Progenitor cell of endocrine pancreas (in vitro differentiated cells): Measurements from ENCODE around the gene PLEK2. TPM values are rescaled to one million over a fixed set of nuclear protein-coding genes. Genes with fewer than 3 reads are reported as not detected.

ENCODE experiments used
- DNase-seq: peaks from one replicate; pipeline ENCODE4 v3.0.0; 2021; ENCODE audit warnings: low spot score; ENCODE audit not compliant: unreplicated experiment
- H3K27ac Mint-ChIP-seq: 2 replicates; pipeline ENCODE4 v1.8.0; 2021; ENCODE audit warnings: mild to moderate bottlenecking, moderate library complexity, mixed read lengths
- H3K27me3 Mint-ChIP-seq: 2 replicates; pipeline ENCODE4 v1.8.0; 2021; ENCODE audit warnings: mixed read lengths
- H3K36me3 Mint-ChIP-seq: 2 replicates; pipeline ENCODE4 v1.8.0; 2022; ENCODE audit warnings: mixed read lengths; ENCODE audit not compliant: insufficient read depth
- H3K4me1 Mint-ChIP-seq: 2 replicates; pipeline ENCODE4 v1.8.0; 2021; ENCODE audit warnings: low read depth, mixed read lengths
- H3K4me3 Mint-ChIP-seq: 2 replicates; pipeline ENCODE4 v1.8.0; 2021; ENCODE audit warnings: low read depth, mild to moderate bottlenecking, moderate library complexity, mixed read lengths
- H3K9me3 Mint-ChIP-seq: 2 replicates; pipeline ENCODE4 v1.8.0; 2021; ENCODE audit warnings: low read depth, mixed read lengths
- total RNA-seq: library from RNA; stranded (reverse); gene quantifications from 2 replicates; pipeline ENCODE4 v1.2.1, GENCODE V29; 2021
- TF ChIP-seq, protein P1 (sequence below): fragments of 200-600 bp; sonication (generic); IDR thresholded peaks from one replicate; pipeline ENCODE4 v1.5.0; 2021; ENCODE audit warnings: antibody characterized with exemption, mild to moderate bottlenecking; ENCODE audit not compliant: unreplicated experiment

The PLEK2 gene
- total RNA-seq, 1 donor from 2014 or later: 0.89 TPM

- Mint-ChIP-seq H3K27me3 (no peaks in the 10 kb centered on the region), H3K4me1 (peaks cover 13% of the 10 kb centered on the region), H3K36me3 (no peaks in the 10 kb centered on the region), H3K9me3 (no peaks in the 10 kb centered on the region), H3K27ac (peak overlapping the region; percentile 37), H3K4me3 (no peak overlapping the region)
- peak; percentile 69 for DNase-seq
- TF ChIP-seq, protein P1, sequence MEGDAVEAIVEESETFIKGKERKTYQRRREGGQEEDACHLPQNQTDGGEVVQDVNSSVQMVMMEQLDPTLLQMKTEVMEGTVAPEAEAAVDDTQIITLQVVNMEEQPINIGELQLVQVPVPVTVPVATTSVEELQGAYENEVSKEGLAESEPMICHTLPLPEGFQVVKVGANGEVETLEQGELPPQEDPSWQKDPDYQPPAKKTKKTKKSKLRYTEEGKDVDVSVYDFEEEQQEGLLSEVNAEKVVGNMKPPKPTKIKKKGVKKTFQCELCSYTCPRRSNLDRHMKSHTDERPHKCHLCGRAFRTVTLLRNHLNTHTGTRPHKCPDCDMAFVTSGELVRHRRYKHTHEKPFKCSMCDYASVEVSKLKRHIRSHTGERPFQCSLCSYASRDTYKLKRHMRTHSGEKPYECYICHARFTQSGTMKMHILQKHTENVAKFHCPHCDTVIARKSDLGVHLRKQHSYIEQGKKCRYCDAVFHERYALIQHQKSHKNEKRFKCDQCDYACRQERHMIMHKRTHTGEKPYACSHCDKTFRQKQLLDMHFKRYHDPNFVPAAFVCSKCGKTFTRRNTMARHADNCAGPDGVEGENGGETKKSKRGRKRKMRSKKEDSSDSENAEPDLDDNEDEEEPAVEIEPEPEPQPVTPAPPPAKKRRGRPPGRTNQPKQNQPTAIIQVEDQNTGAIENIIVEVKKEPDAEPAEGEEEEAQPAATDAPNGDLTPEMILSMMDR: peak; percentile 90
Observed at GRCh38 chr14:67426983-67427606, 15.1 kb upstream of the PLEK2 start.

DNA sequence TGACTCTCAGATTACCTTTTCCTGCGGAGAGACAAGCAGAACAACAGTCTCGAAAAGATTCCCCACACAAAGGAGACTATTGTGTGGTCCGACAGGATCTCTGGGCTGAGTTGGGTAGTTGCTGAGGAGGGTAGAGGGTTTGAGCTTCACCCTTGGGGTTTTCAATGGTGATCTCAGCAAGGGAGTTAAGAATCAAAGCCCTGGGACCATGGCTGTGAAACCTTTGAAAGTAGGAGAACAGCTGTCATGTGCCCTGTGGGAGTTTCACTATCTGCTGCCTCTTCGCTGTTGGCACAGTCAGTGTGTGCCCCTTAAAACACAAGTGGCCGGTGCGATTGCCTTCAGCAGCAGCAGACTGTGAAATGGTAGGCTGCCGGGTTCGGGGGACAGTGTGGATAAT is 14.2 kb upstream of the PLEK2 start:
- DNase-seq: no peak
- Mint-ChIP-seq H3K9me3 (no peaks in the 10 kb centered on the region), H3K27ac (no peak overlapping the region), H3K36me3 (no peaks in the 10 kb centered on the region), H3K4me3 (no peak overlapping the region), H3K4me1 (peaks cover 11% of the 10 kb centered on the region), H3K27me3 (no peaks in the 10 kb centered on the region)
- TF ChIP-seq, protein P1: no peak

DNA sequence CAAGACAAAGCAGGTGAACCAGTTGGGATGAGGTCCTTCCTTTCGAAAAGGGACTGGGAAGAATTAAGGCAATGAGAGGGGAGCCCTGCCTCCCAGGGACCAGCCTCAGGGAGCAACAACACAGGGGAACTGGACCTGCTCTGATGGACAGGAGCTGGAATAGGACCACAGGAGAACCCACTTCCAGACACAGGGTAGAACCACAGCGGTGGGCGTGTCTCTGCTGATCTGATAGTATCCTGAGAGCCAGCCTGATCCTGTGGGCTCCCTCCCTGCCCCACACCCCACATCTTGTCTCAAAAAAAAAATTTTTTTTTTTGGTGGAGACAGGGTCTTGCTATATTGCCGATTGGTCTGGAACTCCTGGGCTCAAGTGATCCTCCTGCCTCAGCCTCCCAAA is 13.6 kb upstream of the PLEK2 start:
- Mint-ChIP-seq H3K27ac (no peak overlapping the region), H3K4me3 (no peak overlapping the region)

DNA sequence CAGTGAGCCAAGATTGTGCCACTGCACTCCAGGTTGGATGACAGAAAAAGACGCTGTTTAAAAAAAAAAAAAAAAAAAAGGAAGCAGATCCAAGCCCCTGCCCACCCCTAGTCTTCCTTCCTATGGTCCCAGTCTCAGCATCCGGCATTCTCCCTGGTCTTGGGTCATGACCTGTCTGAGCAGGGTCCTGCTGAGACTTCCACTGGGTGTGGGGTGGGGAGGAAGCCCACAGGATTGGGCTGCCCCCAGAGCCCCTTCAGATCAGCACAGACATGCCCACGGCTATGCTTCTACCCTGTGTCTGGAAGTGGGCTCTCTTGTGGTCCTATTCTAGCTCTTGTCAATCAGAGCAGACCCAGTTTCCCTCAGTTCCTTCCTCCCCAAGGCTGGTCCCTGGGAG is 12.6 kb upstream of the PLEK2 start:
- no peaks in the 10 kb centered on the region for H3K9me3 Mint-ChIP-seq
- no peak overlapping the region for H3K4me3 Mint-ChIP-seq
- H3K4me1 Mint-ChIP-seq: peaks cover 11% of the 10 kb centered on the region
- no peak for DNase-seq
- H3K27me3 Mint-ChIP-seq: no peaks in the 10 kb centered on the region
- H3K36me3 Mint-ChIP-seq: no peaks in the 10 kb centered on the region
- H3K27ac Mint-ChIP-seq: no peak overlapping the region
- TF ChIP-seq, protein P1: no peak

More for the DNA sequence above, 13.6 kb upstream of the PLEK2 start:
- H3K36me3 Mint-ChIP-seq: no peaks in the 10 kb centered on the region
- H3K27me3 Mint-ChIP-seq: no peaks in the 10 kb centered on the region
- DNase-seq: no peak
- H3K4me1 Mint-ChIP-seq: peaks cover 11% of the 10 kb centered on the region
- no peaks in the 10 kb centered on the region for H3K9me3 Mint-ChIP-seq
- TF ChIP-seq, protein P1: no peak

DNA sequence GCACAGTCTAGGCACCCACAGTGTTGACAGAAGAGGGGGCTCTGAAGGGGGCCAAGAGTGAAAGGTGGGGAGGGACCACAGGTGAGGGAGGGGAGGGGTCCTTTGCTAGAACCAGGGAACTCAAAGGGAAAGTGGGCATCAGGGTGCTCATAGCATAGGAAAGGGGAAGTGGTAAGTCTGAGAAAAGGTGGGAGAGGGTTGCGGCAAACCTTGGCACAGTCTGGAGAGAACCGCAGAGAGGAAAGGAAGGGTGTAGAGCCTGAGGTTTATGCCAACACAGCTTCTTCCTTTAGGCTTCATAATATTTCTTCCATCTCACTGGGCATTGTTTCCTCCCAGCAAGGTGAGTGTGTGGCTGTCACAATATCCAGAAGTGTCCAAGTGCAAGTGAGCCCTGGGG is 11.5 kb upstream of the PLEK2 start:
- TF ChIP-seq, protein P1: no peak
- H3K27me3 Mint-ChIP-seq: no peaks in the 10 kb centered on the region
- H3K4me1 Mint-ChIP-seq: peaks cover 7% of the 10 kb centered on the region
- no peak overlapping the region for H3K4me3 Mint-ChIP-seq
- DNase-seq: no peak
- no peak overlapping the region for H3K27ac Mint-ChIP-seq
- H3K36me3 Mint-ChIP-seq: no peaks in the 10 kb centered on the region
- H3K9me3 Mint-ChIP-seq: no peaks in the 10 kb centered on the region
